Dendritic cell treated with granulocyte-macrophage colony-stimulating factor and Interleukin-4, amounts not matched to agents 40 ng/mL and 50 ng/mL, for 4 days (primary cell): Measurements from ENCODE around the gene CMTM7.

ENCODE experiments used
- H3K27ac Mint-ChIP-seq: one replicate; pipeline ENCODE4 v1.8.0; 2022; ENCODE audit warnings: mild to moderate bottlenecking, mixed read lengths
- H3K27me3 Mint-ChIP-seq: one replicate; pipeline ENCODE4 v1.8.0; 2022; ENCODE audit warnings: mild to moderate bottlenecking, mixed read lengths
- H3K36me3 Mint-ChIP-seq: one replicate; pipeline ENCODE4 v1.8.0; 2022; ENCODE audit warnings: low read depth, mixed read lengths
- H3K4me1 Mint-ChIP-seq: one replicate; pipeline ENCODE4 v1.8.0; 2022; ENCODE audit warnings: low read depth, mixed read lengths
- H3K4me3 Mint-ChIP-seq: one replicate; pipeline ENCODE4 v1.8.0; 2022; ENCODE audit warnings: mild to moderate bottlenecking, moderate library complexity, mixed read lengths
- H3K9me3 Mint-ChIP-seq: one replicate; pipeline ENCODE4 v1.8.0; 2022; ENCODE audit warnings: mixed read lengths
- intact Hi-C: fragments of 100-400 bp; cut with micrococcal nuclease; formaldehyde crosslinking; loops from one replicate; pipeline ENCODE4 v1.15.0; 2022

CMTM7 gene

GRCh38 chr3:32395496-32395895 is 3.8 kb downstream of the CMTM7 start:
- H3K27me3 Mint-ChIP-seq = no peaks in the 10 kb centered on the region
- H3K4me3 Mint-ChIP-seq = no peak overlapping the region
- H3K36me3 Mint-ChIP-seq = peaks cover 38% of the 10 kb centered on the region
- H3K27ac Mint-ChIP-seq = peak overlapping the region; percentile 98
- intact Hi-C loops = loop anchor here (10.0 kb wide), 1 partner anchor 179 kb away; the partner anchor contains the start of gene DYNC1LI1
- no peaks in the 10 kb centered on the region for H3K9me3 Mint-ChIP-seq
- peaks cover 82% of the 10 kb centered on the region for H3K4me1 Mint-ChIP-seq

GRCh38 chr3:32397941-32398340 is 6.3 kb downstream of the CMTM7 start:
- Mint-ChIP-seq H3K36me3 (peaks cover 28% of the 10 kb centered on the region), H3K27me3 (no peaks in the 10 kb centered on the region), H3K4me3 (no peak overlapping the region), H3K27ac (peak overlapping the region; percentile 98), H3K4me1 (peaks cover 88% of the 10 kb centered on the region), H3K9me3 (no peaks in the 10 kb centered on the region)
- intact Hi-C loops = loop anchor here (10.0 kb wide), 1 partner anchor 177 kb away; the partner anchor contains the start of gene DYNC1LI1

GRCh38 chr3:32398531-32398930 is 6.9 kb downstream of the CMTM7 start:
- peak overlapping the region; percentile 98 for H3K27ac Mint-ChIP-seq
- H3K36me3 Mint-ChIP-seq = peaks cover 22% of the 10 kb centered on the region
- no peaks in the 10 kb centered on the region for H3K27me3 Mint-ChIP-seq
- peaks cover 88% of the 10 kb centered on the region for H3K4me1 Mint-ChIP-seq
- intact Hi-C loops = loop anchor here (10.0 kb wide), 1 partner anchor 176 kb away; the partner anchor contains the start of gene DYNC1LI1
- H3K9me3 Mint-ChIP-seq = no peaks in the 10 kb centered on the region
- peak overlapping the region; percentile 81 for H3K4me3 Mint-ChIP-seq

DNA sequence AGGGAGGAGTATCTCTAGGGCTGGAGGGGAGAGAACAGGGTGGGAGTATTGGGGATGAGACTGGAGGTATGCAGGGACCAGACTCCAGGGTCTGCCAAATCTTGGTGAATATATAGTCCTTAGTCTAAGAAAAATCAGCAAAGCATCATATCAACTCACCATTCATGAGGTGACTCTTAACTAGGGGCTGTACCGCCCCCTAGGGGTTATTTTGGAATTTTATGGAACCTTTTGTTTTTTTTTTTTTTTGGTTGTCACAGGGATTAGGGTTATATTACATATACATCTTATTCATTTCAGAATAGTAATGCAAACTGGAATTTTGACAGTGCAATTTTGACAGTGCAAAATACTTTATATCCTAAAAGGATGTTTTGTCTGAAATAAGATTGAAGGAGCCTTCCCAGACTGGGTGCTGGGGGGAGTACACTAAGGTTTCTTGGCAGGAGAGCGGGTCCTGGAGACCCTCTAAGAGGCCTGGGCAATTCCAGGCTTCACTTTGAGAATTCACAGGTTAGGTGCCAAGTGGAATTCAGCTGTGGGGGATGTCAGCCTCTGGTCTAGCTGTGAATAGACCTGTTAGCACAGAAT is 7.5 kb downstream of the CMTM7 start:
- H3K4me1 Mint-ChIP-seq = peaks cover 88% of the 10 kb centered on the region
- H3K27ac Mint-ChIP-seq = peak overlapping the region; percentile 98
- peaks cover 22% of the 10 kb centered on the region for H3K36me3 Mint-ChIP-seq
- intact Hi-C loops = loop anchor here (1.0 to 10.0 kb wide), 2 partner anchors 24 to 176 kb away; partner anchors contain the start of gene DYNC1LI1
- H3K9me3 Mint-ChIP-seq = no peaks in the 10 kb centered on the region
- H3K4me3 Mint-ChIP-seq = peak overlapping the region; percentile 81
- H3K27me3 Mint-ChIP-seq = no peaks in the 10 kb centered on the region

- intact Hi-C loops = loop anchor here (5.0 kb wide), 1 partner anchor 104 kb away; no protein-coding TSS in a partner anchor
- Mint-ChIP-seq H3K4me1 (peaks cover 88% of the 10 kb centered on the region), H3K27me3 (no peaks in the 10 kb centered on the region), H3K36me3 (peaks cover 26% of the 10 kb centered on the region), H3K4me3 (peak overlapping the region; percentile 73), H3K27ac (peak overlapping the region; percentile 95), H3K9me3 (no peaks in the 10 kb centered on the region)
Observed at GRCh38 chr3:32401126-32401525, 9.5 kb downstream of the CMTM7 start.

DNA sequence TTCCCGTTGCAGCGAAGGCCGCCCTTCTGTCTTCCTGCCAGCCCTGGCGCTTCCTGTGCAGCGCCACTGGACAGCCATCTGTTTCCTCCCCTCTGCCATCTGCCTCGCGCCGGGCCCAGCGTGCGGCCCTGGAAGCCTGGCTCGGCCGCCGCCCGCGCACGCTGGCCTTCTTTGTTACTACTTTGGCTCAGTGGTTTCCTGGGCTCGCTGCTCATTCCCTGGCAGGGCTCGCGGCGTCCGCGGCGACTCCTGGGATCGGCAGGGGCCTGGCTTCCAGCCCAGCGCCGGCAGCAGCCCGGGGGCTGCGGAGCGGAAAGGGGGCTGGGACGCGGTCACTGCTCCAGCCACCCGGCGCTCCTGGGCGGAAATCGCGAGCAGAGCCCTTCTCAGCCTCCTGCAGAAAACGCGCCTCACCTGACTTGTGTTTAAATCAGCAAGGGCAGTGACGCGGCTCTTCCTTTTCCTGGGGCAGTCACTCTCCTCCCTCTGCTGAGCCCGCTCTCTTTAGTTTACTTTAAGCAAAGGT is 10.0 kb downstream of the CMTM7 start:
- Mint-ChIP-seq H3K4me1 (peaks cover 88% of the 10 kb centered on the region), H3K36me3 (peaks cover 22% of the 10 kb centered on the region), H3K9me3 (no peaks in the 10 kb centered on the region), H3K4me3 (peak overlapping the region; percentile 73), H3K27me3 (no peaks in the 10 kb centered on the region), H3K27ac (peak overlapping the region; percentile 95)
- intact Hi-C loops = loop anchor here (5.0 kb wide), 1 partner anchor 104 kb away; no protein-coding TSS in a partner anchor

GRCh38 chr3:32403663-32404062 is 12.0 kb downstream of the CMTM7 start:
- peak overlapping the region; percentile 95 for H3K27ac Mint-ChIP-seq
- peaks cover 89% of the 10 kb centered on the region for H3K4me1 Mint-ChIP-seq
- no peaks in the 10 kb centered on the region for H3K27me3 Mint-ChIP-seq
- no peak overlapping the region for H3K4me3 Mint-ChIP-seq
- H3K36me3 Mint-ChIP-seq = peaks cover 30% of the 10 kb centered on the region
- H3K9me3 Mint-ChIP-seq = no peaks in the 10 kb centered on the region
- intact Hi-C loops = loop anchor here (5.0 kb wide), 1 partner anchor 106 kb away; no protein-coding TSS in a partner anchor

DNA sequence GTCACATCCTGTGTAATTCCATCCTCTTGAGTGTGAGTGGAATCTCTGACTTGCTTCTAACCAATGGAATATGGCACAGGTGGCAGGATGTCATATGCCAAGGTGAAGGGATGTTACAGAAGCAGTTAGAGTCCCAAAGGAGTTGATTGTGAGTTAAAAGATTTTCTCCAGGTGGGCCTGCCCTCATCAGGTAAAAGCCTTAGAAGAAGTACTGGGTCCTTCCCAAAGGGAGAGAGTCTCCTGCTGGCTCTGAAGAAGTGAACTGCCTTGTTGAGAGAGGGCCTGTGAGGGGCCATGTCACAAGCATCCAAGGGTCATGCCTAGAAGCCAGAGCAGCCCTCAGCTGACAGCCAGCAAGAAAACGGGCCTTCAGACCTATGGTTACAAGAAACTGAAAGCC is 13.1 kb downstream of the CMTM7 start:
- Mint-ChIP-seq H3K4me1 (peaks cover 89% of the 10 kb centered on the region), H3K4me3 (no peak overlapping the region), H3K9me3 (no peaks in the 10 kb centered on the region), H3K36me3 (peaks cover 30% of the 10 kb centered on the region), H3K27me3 (no peaks in the 10 kb centered on the region), H3K27ac (peak overlapping the region; percentile 95)
- intact Hi-C loops = loop anchor here (5.0 kb wide), 1 partner anchor 107 kb away; no protein-coding TSS in a partner anchor

- H3K27ac Mint-ChIP-seq = peak overlapping the region; percentile 95
- H3K36me3 Mint-ChIP-seq = peaks cover 34% of the 10 kb centered on the region
- no peaks in the 10 kb centered on the region for H3K9me3 Mint-ChIP-seq
- intact Hi-C loops = no loop called here
- H3K4me3 Mint-ChIP-seq = no peak overlapping the region
- peaks cover 93% of the 10 kb centered on the region for H3K4me1 Mint-ChIP-seq
- no peaks in the 10 kb centered on the region for H3K27me3 Mint-ChIP-seq
Observed at GRCh38 chr3:32405155-32405554, 13.5 kb downstream of the CMTM7 start.

GRCh38 chr3:32405711-32406323 is 14.2 kb downstream of the CMTM7 start:
- H3K4me3 Mint-ChIP-seq = no peak overlapping the region
- H3K27ac Mint-ChIP-seq = peak overlapping the region; percentile 85
- H3K27me3 Mint-ChIP-seq = no peaks in the 10 kb centered on the region
- intact Hi-C loops = no loop called here
- H3K9me3 Mint-ChIP-seq = no peaks in the 10 kb centered on the region
- H3K4me1 Mint-ChIP-seq = peaks cover 94% of the 10 kb centered on the region
- H3K36me3 Mint-ChIP-seq = peaks cover 36% of the 10 kb centered on the region

DNA sequence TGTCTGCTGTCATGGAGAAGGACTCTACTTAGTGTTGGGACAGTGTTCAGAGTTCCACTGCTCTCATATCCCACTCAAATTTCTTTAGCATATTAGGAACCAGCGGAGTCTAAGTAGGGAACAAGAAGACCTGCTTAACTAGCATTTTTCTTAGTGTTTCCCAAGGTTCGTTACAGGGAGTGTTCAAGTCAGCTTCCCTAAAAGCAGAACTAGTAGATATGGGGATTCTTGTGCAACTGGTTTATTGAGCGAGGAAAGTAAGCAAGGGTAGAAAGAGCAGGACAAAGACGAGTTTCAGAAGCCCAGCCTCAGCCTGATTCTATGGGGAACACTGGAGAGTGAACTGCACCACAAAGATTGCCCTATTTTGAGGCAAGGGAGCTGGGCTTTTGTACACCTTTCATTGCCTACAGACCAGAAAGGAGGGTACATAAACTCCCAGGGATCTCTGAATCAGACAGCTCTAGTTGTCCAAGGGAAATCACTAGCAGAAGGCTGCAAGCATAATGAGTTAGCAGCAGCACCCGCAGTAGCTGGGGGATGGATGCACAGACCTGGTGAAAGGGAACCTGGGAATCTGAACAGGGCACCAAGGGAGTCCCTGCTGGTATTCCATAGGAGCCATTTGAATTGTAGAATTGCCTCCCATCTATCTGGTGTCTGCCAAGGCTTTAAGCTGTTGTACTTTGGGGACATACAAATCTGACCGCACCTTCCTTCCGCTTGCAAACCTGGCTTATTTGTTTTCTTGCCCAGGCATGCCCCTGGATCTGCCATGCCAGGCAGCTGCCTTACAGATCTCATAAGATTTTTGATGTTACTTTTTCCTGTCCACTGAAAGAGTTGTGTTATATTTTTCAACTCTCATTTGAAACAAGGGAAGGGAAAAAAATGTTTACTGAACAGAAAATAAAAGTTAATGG is 15.1 kb downstream of the CMTM7 start:
- peak overlapping the region; percentile 85 for H3K27ac Mint-ChIP-seq
- H3K9me3 Mint-ChIP-seq = no peaks in the 10 kb centered on the region
- H3K4me3 Mint-ChIP-seq = peak overlapping the region; percentile 28
- peaks cover 93% of the 10 kb centered on the region for H3K4me1 Mint-ChIP-seq
- H3K36me3 Mint-ChIP-seq = peaks cover 42% of the 10 kb centered on the region
- intact Hi-C loops = no loop called here
- H3K27me3 Mint-ChIP-seq = no peaks in the 10 kb centered on the region

DNA sequence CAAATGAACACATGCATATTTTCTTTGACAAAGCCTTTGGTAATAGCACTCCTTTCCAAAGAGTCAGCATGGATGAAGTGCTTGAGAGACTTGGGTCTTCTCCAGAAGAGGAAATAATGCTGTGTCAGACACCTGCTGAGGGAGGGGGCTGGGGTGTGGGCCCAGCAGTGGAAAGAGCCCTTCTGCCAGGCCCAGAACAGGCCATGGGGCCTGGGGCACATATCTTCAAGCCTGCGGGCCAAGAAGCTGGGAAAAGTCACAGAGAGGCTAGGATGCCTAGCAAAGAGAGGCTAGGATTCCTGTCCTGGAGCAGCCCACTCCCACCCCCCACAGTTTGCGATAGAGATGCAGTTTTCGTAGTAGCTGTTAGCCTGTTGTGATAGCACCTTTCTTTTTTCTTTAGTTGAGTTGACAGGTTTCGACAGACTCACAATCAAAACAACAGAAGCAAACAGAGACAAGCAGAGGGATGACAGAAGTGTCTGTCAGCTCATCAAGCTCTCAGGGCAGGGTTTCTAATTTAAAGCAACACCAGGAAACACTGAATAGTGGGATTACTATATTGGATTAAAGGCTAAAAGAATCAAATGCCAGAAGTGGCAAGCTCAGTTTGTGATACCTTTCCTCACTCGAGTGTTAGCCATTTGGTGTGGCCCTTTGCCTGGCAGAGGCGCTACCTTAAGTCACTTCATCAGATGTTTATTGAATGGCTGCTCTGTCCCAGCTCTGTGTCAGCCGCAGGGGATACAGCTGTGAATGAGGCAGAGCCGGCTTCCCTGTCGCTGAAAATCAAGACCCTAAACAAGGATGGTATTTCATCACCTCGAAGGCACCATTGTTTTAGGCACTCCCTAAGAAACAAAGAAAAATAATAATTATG is 19.0 kb downstream of the CMTM7 start:
- Mint-ChIP-seq H3K4me3 (no peak overlapping the region), H3K27me3 (no peaks in the 10 kb centered on the region), H3K36me3 (peaks cover 45% of the 10 kb centered on the region), H3K9me3 (no peaks in the 10 kb centered on the region), H3K27ac (peak overlapping the region; percentile 12), H3K4me1 (peaks cover 78% of the 10 kb centered on the region)
- intact Hi-C loops = no loop called here

DNA sequence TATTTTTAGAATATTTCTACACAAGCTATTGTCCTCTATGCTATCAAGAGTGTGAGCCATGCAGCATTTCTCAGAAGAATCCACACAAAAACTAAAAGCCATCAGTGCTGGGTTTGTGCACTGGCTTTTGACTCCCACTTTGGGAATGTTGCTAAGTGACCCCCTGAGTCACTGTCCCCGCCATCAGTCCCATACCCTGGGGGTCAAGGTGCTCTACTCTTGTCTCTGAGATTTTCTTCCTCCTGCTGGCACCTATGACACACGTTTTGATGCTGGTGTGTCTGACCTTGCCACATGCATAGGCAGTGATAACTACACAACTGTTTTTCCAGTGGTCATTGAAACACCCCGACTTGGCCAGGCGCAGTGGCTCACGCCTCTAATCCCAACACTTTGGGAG is 19.8 kb downstream of the CMTM7 start:
- no peaks in the 10 kb centered on the region for H3K27me3 Mint-ChIP-seq
- peaks cover 46% of the 10 kb centered on the region for H3K36me3 Mint-ChIP-seq
- peak overlapping the region; percentile 68 for H3K27ac Mint-ChIP-seq
- H3K4me3 Mint-ChIP-seq = no peak overlapping the region
- peaks cover 77% of the 10 kb centered on the region for H3K4me1 Mint-ChIP-seq
- H3K9me3 Mint-ChIP-seq = no peaks in the 10 kb centered on the region
- intact Hi-C loops = no loop called here
